OCI-M1 (cell line): ENCODE measurements around the gene OR1F1.
"Not testable (repeated sequence)": the region's sequence is repeated elsewhere in the genome, so short reads cannot be mapped to it uniquely, and the experiment has no call there.

Source experiments
- DNase-seq: peaks from one replicate; lab custom pipeline; 2025; lab: John Stamatoyannopoulos, UW

The OR1F1 gene

GRCh38 chr16:3187798-3188674 is at the start of gene OR1F1:
TSS of gene OR1F1 (plus strand) at chr16:3188204.
- DNase-seq = peak; percentile 80

- no peak for DNase-seq
These were observed 49.7 kb upstream of the OR1F1 start for GRCh38 chr16:3138342-3138741.

- DNase-seq = no peak
These were observed 49.1 kb upstream of the OR1F1 start for GRCh38 chr16:3138823-3139426.

GRCh38 chr16:3139561-3139960 is 48.4 kb upstream of the OR1F1 start:
- DNase-seq = not testable (repeated sequence)

GRCh38 chr16:3140603-3141427 is 47.2 kb upstream of the OR1F1 start:
- no peak for DNase-seq

- no peak for DNase-seq
These were observed 46.2 kb upstream of the OR1F1 start for GRCh38 chr16:3141781-3142311.

- no peak for DNase-seq
These were observed 45.7 kb upstream of the OR1F1 start for GRCh38 chr16:3142327-3142726.

GRCh38 chr16:3142770-3143169 is 45.2 kb upstream of the OR1F1 start:
- no peak for DNase-seq

GRCh38 chr16:3143189-3143588 is 44.8 kb upstream of the OR1F1 start:
- DNase-seq = no peak

- no peak for DNase-seq
These were observed 44.2 kb upstream of the OR1F1 start for GRCh38 chr16:3143598-3144320.

- DNase-seq = no peak
These were observed 43.6 kb upstream of the OR1F1 start for GRCh38 chr16:3144321-3144983.

GRCh38 chr16:3145151-3145550 is 42.9 kb upstream of the OR1F1 start:
- DNase-seq = no peak

GRCh38 chr16:3145660-3146059 is 42.3 kb upstream of the OR1F1 start:
- no peak for DNase-seq

- DNase-seq = no peak
These were observed 40.8 kb upstream of the OR1F1 start for GRCh38 chr16:3147046-3147756.

- DNase-seq = no peak
These were observed 40.3 kb upstream of the OR1F1 start for GRCh38 chr16:3147757-3148104.

GRCh38 chr16:3148256-3149192 is 39.5 kb upstream of the OR1F1 start:
- DNase-seq = no peak

- DNase-seq = no peak
These were observed 38.8 kb upstream of the OR1F1 start for GRCh38 chr16:3149193-3149530.

- peak; percentile 90 for DNase-seq
These were observed 38.2 kb upstream of the OR1F1 start for GRCh38 chr16:3149630-3150345.
